HCT116 (cell line): Measurements from ENCODE around the gene VGLL2.

Source experiments
- EZH2 ChIP-seq: fragments of 200-600 bp; sonication (generic); IDR thresholded peaks from 2 replicates; pipeline ENCODE4 v1.6.1; 2017; ENCODE audit warnings: antibody characterized with exemption, mixed run types
- JUND ChIP-seq: IDR thresholded peaks from 2 replicates; pipeline ENCODE4 v1.6.1; 2012
- POLR2A ChIP-seq: IDR thresholded peaks from 2 replicates; pipeline ENCODE4 v1.7.0; 2011; ENCODE audit warnings: borderline replicate concordance; ENCODE audit not compliant: insufficient read depth, insufficient read length; ENCODE audit errors: extremely low read depth
- SIN3A ChIP-seq: IDR thresholded peaks from 2 replicates; pipeline ENCODE4 v1.6.1; 2012; ENCODE audit warnings: low read depth
- TF ChIP-seq, protein P1 (sequence below), 3 experiments: fragments of 200-600 bp in 1 of 3; sonication (generic) in 1 of 3; IDR thresholded peaks in 2 of 3; conservative IDR thresholded peaks in 1 of 3; 2 replicates each; pipeline ENCODE4 v1.5.1; 2012 to 2017; ENCODE audit warnings: low read depth in 2 of 3, low read length in 2 of 3, antibody characterized with exemption in 1 of 3, borderline replicate concordance in 1 of 3, control low read depth in 1 of 3, mild to moderate bottlenecking in 1 of 3, mixed read lengths in 1 of 3, mixed run types in 1 of 3, moderate library complexity in 1 of 3; ENCODE audit not compliant: insufficient read depth in 1 of 3

DNA sequence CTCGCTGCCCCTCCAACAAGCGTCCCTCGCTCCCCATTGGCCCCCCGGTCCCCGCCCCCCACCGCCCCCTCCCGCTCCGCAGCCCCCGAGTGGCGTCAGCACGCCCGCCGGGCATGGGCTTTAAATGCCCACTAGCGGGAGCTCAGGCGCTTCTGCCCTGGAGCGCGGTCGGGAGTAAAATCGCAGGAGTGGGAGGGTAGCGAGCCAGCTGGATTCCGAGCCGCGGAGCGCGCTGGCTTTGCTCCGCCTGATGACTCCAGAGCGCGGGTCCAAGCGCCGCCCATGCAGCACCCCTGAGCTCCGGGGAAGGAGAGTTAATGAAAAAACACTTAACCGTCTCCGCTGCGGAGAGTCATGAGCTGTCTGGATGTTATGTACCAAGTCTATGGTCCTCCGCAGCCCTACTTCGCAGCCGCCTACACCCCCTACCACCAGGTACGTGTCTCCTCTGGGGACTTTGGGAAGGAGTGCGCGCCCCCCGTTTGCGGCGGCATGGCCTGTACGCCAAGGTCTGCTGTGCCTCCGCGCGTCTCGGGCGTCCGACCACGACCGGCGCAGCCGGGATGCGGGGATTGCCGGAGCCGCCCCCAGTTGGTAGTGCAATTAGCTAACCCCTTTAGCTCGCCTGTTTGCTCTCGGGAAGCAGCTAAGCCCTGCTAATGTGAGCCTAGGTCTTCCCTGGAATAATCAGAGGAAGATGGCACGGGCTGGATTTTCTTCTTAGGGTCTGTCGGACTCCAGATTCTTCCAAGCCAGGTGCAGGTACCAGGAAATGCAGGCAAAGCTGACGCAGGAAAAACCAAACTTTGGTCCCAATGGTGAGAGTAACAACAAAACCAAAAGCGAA, at the start of gene VGLL2:
- TF ChIP-seq JUND, result no peak
- TF ChIP-seq, protein P1, sequence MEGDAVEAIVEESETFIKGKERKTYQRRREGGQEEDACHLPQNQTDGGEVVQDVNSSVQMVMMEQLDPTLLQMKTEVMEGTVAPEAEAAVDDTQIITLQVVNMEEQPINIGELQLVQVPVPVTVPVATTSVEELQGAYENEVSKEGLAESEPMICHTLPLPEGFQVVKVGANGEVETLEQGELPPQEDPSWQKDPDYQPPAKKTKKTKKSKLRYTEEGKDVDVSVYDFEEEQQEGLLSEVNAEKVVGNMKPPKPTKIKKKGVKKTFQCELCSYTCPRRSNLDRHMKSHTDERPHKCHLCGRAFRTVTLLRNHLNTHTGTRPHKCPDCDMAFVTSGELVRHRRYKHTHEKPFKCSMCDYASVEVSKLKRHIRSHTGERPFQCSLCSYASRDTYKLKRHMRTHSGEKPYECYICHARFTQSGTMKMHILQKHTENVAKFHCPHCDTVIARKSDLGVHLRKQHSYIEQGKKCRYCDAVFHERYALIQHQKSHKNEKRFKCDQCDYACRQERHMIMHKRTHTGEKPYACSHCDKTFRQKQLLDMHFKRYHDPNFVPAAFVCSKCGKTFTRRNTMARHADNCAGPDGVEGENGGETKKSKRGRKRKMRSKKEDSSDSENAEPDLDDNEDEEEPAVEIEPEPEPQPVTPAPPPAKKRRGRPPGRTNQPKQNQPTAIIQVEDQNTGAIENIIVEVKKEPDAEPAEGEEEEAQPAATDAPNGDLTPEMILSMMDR (IDR thresholded peaks at IDR 0.05 in 2 of 3, conservative IDR thresholded peaks at IDR 0.05 in 1 of 3; ENCODE audit: borderline replicate concordance in 1 of 3, insufficient read depth in 1 of 3, low read depth in 2 of 3, low read length in 2 of 3), result no peak
- TF ChIP-seq POLR2A, result no peak
- TF ChIP-seq EZH2, result no peak
- TF ChIP-seq SIN3A, result no peak
